ENCODE results near the gene AKAP13.
"Not testable (repeated sequence)": the region's sequence is repeated elsewhere in the genome, so short reads cannot be mapped to it uniquely, and the experiment has no call there.

AKAP13 gene, protein sequence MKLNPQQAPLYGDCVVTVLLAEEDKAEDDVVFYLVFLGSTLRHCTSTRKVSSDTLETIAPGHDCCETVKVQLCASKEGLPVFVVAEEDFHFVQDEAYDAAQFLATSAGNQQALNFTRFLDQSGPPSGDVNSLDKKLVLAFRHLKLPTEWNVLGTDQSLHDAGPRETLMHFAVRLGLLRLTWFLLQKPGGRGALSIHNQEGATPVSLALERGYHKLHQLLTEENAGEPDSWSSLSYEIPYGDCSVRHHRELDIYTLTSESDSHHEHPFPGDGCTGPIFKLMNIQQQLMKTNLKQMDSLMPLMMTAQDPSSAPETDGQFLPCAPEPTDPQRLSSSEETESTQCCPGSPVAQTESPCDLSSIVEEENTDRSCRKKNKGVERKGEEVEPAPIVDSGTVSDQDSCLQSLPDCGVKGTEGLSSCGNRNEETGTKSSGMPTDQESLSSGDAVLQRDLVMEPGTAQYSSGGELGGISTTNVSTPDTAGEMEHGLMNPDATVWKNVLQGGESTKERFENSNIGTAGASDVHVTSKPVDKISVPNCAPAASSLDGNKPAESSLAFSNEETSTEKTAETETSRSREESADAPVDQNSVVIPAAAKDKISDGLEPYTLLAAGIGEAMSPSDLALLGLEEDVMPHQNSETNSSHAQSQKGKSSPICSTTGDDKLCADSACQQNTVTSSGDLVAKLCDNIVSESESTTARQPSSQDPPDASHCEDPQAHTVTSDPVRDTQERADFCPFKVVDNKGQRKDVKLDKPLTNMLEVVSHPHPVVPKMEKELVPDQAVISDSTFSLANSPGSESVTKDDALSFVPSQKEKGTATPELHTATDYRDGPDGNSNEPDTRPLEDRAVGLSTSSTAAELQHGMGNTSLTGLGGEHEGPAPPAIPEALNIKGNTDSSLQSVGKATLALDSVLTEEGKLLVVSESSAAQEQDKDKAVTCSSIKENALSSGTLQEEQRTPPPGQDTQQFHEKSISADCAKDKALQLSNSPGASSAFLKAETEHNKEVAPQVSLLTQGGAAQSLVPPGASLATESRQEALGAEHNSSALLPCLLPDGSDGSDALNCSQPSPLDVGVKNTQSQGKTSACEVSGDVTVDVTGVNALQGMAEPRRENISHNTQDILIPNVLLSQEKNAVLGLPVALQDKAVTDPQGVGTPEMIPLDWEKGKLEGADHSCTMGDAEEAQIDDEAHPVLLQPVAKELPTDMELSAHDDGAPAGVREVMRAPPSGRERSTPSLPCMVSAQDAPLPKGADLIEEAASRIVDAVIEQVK (N-terminal part only)

DNA sequence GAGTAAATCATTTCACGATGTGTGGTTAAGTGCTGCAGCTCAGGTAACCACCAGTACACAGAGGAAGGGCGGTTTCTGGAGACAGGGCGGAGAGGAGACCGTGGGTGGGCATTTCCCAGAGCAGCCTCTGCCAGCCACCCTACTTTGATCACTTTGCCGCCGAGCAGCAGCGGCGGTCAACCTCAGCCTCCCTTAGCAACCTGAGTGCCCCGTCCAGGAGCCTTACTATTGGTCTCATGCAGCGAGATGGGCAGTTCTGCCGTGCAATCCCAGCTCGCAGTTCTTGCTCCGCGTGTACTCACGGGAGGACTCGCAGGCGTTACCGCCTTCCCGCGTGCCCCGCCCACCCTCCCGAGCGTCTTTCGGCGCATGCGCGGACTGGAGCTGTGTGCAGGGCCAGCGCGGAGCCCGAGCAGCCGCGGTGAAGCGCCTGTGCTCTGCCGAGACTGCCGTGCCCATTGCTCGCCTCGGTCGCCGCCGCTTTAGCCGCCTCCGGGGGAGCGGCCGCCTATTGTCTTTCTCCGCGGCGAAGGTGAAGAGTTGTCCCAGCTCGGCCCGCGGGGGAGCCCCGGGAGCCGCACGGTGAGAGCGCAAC is at the start of gene AKAP13:
TSS of gene AKAP13 (plus strand) at position 387 of the 595 bp plus-strand sequence. CDS start 105,118 bp downstream, outside the sequence.
- DNase-seq = peak; percentile 99

DNA sequence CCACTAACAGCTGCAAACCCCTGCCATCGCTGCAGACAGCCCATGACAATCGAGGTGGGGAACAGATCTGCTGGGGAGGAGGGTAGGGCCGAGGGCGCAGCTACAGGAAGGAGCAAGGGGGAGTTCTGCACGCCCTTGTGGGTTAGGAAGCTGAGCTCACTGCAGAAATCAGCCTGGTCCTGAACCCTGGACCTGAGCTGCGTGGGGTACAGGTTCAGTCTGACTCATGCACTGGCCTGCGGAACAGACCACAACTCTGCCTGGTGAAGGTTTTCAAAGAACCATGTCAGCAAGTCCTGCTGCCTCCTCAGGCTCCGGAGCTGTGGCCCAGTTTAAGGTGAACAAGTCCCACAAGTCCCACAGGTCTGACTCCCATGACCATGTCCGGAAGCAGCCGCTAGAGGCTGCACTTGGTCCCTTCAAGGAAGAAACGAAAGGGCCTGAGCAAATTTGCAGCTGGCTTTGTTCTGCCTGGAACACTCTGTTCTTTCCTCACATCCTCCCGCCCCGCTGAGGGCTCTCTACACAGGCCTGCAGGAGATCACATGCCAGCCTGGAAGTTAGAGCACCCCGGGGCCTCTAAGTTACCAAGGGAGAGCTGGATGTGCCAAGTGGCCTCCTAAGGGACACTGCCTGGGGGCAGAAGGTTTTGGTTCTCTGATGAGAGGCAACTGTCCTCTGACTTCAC is 49.4 kb upstream of the AKAP13 start:
- DNase-seq = peak; percentile 93

- DNase-seq = no peak
Observed at GRCh38 chr15:85331655-85332285, 48.6 kb upstream of the AKAP13 start.

- no peak for DNase-seq
Observed at GRCh38 chr15:85333132-85333831, 47.1 kb upstream of the AKAP13 start.

DNA sequence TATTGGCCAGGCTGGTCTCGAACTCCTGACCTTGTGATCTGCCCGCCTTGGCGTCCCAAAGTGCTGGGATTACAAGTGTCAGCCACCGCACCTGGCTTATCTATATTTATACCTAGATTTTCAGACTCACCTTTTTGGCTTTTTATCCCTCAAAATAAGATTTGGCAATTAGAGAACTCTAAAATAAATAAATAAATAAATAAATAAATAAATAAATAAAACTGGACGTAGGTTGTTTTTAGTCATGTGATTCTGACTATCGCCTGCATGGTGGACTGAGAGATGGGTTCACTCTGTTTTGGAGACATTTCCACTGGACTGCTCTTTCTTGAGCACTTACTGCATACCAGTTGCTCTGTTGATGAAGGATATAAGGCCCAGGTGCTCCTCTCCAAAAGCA is 46.2 kb upstream of the AKAP13 start:
- no peak for DNase-seq

- no peak for DNase-seq
Observed at GRCh38 chr15:85335193-85335942, 45.0 kb upstream of the AKAP13 start.

- no peak for DNase-seq
Observed at GRCh38 chr15:85336880-85337279, 43.5 kb upstream of the AKAP13 start.

DNA sequence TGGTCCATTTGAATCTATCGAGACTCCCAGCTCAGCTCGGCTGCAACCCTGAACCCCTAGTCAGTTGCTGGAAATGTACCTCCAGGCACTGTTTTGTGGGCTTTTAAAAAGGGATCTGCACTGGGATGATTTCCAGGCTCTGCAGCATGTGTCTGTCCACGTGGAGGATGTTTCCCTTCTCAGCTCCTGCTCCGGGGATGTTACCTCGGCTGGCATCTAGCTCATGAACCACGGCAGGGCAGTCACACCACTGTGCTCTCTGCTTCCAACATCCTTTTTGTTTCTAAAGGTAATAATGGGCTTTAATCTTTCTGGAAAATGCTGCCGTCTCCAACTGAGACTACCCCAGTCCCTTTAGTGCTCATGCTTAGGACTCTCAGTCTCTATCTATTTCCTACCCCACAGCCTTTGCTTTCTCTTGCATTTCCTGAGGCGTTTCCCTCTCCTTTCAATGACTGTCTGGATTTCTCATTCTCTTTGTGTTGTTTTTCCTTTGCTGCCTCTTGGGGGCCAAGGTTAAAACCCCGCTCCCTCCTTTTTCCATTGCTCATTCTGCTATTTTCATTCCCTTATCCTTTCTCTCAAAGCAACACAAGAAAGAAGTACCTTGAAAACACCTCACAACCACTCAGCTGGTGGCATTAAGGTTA is 42.9 kb upstream of the AKAP13 start:
- no peak for DNase-seq

- DNase-seq = no peak
Observed at GRCh38 chr15:85340321-85340665, 40.1 kb upstream of the AKAP13 start.

DNA sequence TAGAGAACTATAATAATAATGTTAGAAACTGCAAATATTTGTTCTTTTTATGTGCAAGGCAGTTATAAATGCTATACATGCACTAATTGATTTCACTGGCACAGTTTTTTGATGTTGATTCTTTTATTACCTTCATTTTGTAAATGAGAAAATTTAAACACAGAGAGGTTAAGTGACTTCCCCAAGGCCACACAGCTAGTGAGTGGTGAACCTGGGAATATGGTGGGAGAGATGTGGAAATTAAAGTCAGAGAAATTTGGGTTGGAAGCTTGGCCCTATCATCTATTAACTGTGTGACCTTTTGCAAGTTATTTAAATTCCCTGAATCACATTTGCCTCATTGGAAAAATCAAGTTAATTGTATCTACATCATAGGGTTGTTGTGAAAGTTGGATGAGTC is 39.6 kb upstream of the AKAP13 start:
- no peak for DNase-seq

- DNase-seq = not testable (repeated sequence)
Observed at GRCh38 chr15:85342163-85342562, 38.2 kb upstream of the AKAP13 start.

DNA sequence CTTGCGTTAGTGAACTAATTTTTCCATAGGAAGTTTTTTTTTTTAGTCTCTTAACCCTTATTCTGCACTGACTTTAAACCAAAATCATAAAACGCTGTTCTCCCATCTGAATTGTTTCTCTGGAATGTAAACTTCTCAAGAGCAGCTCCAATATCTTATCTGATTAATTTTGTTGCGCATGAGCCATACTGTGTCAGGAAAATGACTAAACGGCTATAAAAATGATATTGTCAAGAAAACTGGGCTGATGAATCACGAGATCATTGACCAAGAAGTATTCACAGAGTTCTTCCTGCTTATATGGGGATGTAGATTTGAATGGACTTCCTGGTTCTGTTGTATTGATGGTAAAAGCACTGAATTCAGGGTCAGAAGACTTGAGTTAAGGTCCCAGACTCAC is 37.0 kb upstream of the AKAP13 start:
- not testable (repeated sequence) for DNase-seq

- DNase-seq = not testable (repeated sequence)
Observed at GRCh38 chr15:85344241-85344640, 36.2 kb upstream of the AKAP13 start.

DNA sequence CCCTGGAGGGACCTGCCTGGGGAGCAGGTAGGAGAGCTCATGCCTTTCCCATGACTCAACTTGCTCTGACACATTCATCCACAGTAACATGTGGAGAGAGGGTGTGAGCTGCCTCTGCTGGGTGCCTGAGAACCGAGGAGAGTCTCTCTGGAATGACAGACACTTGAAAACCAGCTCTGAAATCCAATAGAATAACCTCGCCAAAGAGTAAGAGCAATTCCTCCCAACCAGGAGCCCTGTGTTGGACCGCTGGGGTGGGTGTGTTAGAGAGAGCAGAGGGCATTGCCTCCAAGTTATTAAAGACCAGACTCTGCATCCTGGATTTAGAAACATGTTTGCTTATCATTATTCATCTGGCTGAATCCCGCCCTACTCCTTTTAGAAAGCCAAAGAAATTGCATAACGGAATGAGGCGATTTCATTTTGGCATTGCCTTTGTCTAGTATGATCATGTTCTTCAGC is 35.7 kb upstream of the AKAP13 start:
- peak; percentile 27 for DNase-seq

- DNase-seq = not testable (repeated sequence)
Observed at GRCh38 chr15:85345196-85345918, 35.0 kb upstream of the AKAP13 start.

DNA sequence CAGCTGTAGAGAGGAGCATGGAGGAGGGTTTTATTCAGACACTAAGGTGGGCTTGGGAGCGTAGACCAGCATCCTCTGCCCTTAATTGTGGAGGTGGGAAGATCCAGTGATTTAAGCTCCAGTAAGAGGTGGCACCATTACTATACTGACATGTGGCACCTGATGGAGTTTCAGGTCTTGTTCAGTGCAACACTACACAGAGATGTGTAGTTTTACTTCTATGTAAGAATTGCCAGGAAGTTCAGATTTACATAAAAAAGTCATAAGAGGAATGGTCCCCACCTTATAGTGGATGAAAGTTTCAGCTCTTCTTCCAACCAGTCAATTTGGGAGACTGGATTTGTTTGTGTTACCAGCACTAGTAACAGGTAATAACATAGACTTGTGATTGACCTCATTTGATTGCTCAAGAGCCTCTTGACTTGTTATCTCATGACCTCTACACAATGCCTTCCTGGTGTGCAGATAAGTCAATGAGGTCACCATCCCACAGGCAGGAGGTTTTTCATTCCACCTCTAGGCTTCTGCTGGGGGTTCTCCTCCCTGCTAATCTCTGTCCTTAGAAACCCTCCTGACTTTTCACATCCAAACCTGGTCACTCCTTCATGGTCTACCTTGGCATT is 33.8 kb upstream of the AKAP13 start:
- DNase-seq = peak; percentile 79

- peak; percentile 33 for DNase-seq
Observed at GRCh38 chr15:85347264-85348047, 32.9 kb upstream of the AKAP13 start.

All from DMS53 (cell line).